OCI-LY7 (cell line): Measurements from ENCODE around the gene CNTNAP1. TPM values are rescaled to one million over a fixed set of nuclear protein-coding genes. Genes with fewer than 3 reads are reported as not detected.

ENCODE experiments used
- BruUV-seq: library from RNA; stranded (reverse); fragments of 400-500 nt; replicated peaks from 2 replicates; lab custom pipeline; 2021; lab: Mats Ljungman, UMichigan
- CTCF ChIA-PET: fragments of 300-600 bp; sonication (Branson Sonifier 250); formaldehyde crosslinking; loops from one replicate; lab custom pipeline; 2022; ENCODE audit warnings: antibody characterized with exemption; ENCODE audit not compliant: unreplicated experiment; lab: Charles Lee
- POLR2A ChIA-PET: fragments of 300-600 bp; sonication (Branson Sonifier 250); formaldehyde crosslinking; loops from one replicate; lab custom pipeline; 2022; ENCODE audit warnings: antibody characterized with exemption; lab: Charles Lee
- DNase-seq: peaks from one replicate; pipeline ENCODE4 v3.0.0-alpha.2; 2015; ENCODE audit warnings: low spot score
- H2AFZ ChIP-seq: fragments of 200-600 bp; sonication (generic), shearing (Covaris generic); 2 replicates; pipeline ENCODE4 v1.6.1; 2014; ENCODE audit warnings: mild to moderate bottlenecking, antibody characterized with exemption, low read length, moderate library complexity
- H3K27ac ChIP-seq: fragments of 200-600 bp; sonication (generic); 2 replicates; pipeline ENCODE4 v1.5.1; 2014; ENCODE audit warnings: mixed run types, low read depth, mild to moderate bottlenecking, moderate library complexity, low read length, inconsistent platforms; ENCODE audit not compliant: poor library complexity, severe bottlenecking
- H3K36me3 ChIP-seq: fragments of 200-600 bp; sonication (generic); 2 replicates; pipeline ENCODE4 v1.6.1; 2014; ENCODE audit warnings: mild to moderate bottlenecking, antibody characterized with exemption, low read length, moderate library complexity, mixed read lengths; ENCODE audit not compliant: insufficient read depth
- H3K4me1 ChIP-seq: fragments of 200-600 bp; sonication (generic); 2 replicates; pipeline ENCODE4 v1.5.1; 2014; ENCODE audit warnings: mild to moderate bottlenecking, low read length; ENCODE audit not compliant: insufficient read depth, poor library complexity, severe bottlenecking
- H3K4me2 ChIP-seq: fragments of 200-600 bp; sonication (generic); 2 replicates; pipeline ENCODE4 v1.6.1; 2014; ENCODE audit warnings: mild to moderate bottlenecking, low read length
- H3K4me3 ChIP-seq: fragments of 200-600 bp; sonication (generic); 2 replicates; pipeline ENCODE4 v1.5.1; 2014; ENCODE audit warnings: mild to moderate bottlenecking, low read depth, low read length; ENCODE audit not compliant: poor library complexity, severe bottlenecking
- H3K79me2 ChIP-seq: fragments of 200-600 bp; sonication (generic); 2 replicates; pipeline ENCODE4 v1.6.1; 2016; ENCODE audit warnings: low read depth, mild to moderate bottlenecking, low read length, moderate library complexity, mixed read lengths; ENCODE audit not compliant: insufficient read depth
- H3K9me2 ChIP-seq: fragments of 200-600 bp; sonication (generic); 2 replicates; pipeline ENCODE4 v1.6.1; 2016; ENCODE audit warnings: mild to moderate bottlenecking, low read length, mixed read lengths; ENCODE audit not compliant: insufficient read depth
- H3K9me3 ChIP-seq: fragments of 200-600 bp; sonication (generic); 2 replicates; pipeline ENCODE4 v1.6.1; 2014; ENCODE audit warnings: mild to moderate bottlenecking, mixed run types, low read length, mixed read lengths
- H4K20me1 ChIP-seq: fragments of 200-600 bp; sonication (generic); 2 replicates; pipeline ENCODE4 v1.6.1; 2014; ENCODE audit warnings: mild to moderate bottlenecking, antibody characterized with exemption, low read length, moderate library complexity, mixed read lengths; ENCODE audit not compliant: insufficient read depth
- EZH2phosphoT487 ChIP-seq: fragments of 200-600 bp; sonication (generic); IDR thresholded peaks from 2 replicates; pipeline ENCODE4 v1.6.1; 2018; ENCODE audit warnings: low read depth, borderline replicate concordance, mild to moderate bottlenecking, mixed run types, antibody characterized with exemption, low read length, moderate library complexity, mixed read lengths
- intact Hi-C: fragments of 100-400 bp; cut with micrococcal nuclease; formaldehyde crosslinking; loops from one replicate; pipeline ENCODE4 v1.10.0; 2022; ENCODE audit not compliant: unreplicated experiment
- total RNA-seq, 2 experiments: library from RNA; depleted of rRNA in 1 of 2; stranded (reverse); fragments of >200 nt in 1 of 2; shearing (Covaris generic) in 1 of 2; gene quantifications; 2 replicates each; pipeline ENCODE4 v1.2.3, GENCODE V29; 2014 to 2022
- TF ChIP-seq, protein P1 (sequence below): fragments of 200-600 bp; sonication (generic); conservative IDR thresholded peaks from 2 replicates; pipeline ENCODE4 v1.5.1; 2014; ENCODE audit warnings: mild to moderate bottlenecking, antibody characterized with exemption, low read length, moderate library complexity, mixed read lengths

The CNTNAP1 gene
- total RNA-seq, 2 experiments from 2014 or later = 1.0 to 6.8 TPM

DNA sequence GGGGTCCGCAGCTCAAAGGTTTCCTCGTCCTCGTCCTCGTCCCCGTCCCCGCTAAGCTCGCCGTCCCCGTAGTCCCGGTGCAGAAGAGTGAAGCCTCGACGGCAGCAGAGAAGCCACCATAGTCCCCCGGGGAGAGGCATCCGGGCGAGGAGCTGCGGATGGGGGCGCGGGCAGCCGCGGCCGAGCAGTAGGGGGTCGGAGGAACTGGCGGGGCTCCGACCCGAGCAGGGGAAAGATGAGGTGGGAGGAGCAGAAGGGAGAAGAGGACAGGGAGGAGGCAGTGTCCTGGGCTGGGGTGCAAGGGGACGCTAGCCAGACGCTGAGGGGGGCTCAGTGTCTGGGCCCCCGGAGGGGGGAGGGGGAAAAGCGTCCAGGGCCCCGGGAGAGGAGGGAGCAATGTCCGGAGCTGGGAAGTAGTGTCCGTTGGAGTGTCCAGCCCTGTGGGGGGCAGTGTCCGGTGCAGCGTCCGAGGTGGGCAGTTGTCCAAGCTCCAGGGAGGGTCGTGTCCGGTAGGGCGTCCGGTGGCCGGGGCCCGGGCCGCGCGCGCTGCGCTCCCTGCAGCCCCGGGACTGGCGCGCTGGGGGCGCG is 5.8 kb upstream of the CNTNAP1 start, which contains the start of gene PLEKHH3:
PLEKHH3 (minus strand) TSS at position 571 of the 588 bp plus-strand sequence; CDS start at position 140, 431 bp downstream.
- H3K36me3 ChIP-seq = no peaks in the 10 kb centered on the region; the same call in 1 of the 2 replicates
- no peaks in the 10 kb centered on the region for H3K9me2 ChIP-seq
- H4K20me1 ChIP-seq = no peaks in the 10 kb centered on the region
- H3K79me2 ChIP-seq = no peaks in the 10 kb centered on the region
- ChIA-PET POLR2A (interaction anchor here (0.7 to 2.5 kb wide), 7 partner anchors 17 to 113 kb away, joined by 3 to 9 read pairs (median 7); partner anchors contain the start of genes PSMC3IP and TUBG2), CTCF (interaction anchor here (0.5 to 2.3 kb wide), 2 partner anchors 49 to 98 kb away, joined by 3 to 8 read pairs; no protein-coding TSS in a partner anchor)
- H3K4me1 ChIP-seq = peaks cover 61% of the 10 kb centered on the region
- TF ChIP-seq EZH2phosphoT487 = no peak
- TF ChIP-seq, protein P1, sequence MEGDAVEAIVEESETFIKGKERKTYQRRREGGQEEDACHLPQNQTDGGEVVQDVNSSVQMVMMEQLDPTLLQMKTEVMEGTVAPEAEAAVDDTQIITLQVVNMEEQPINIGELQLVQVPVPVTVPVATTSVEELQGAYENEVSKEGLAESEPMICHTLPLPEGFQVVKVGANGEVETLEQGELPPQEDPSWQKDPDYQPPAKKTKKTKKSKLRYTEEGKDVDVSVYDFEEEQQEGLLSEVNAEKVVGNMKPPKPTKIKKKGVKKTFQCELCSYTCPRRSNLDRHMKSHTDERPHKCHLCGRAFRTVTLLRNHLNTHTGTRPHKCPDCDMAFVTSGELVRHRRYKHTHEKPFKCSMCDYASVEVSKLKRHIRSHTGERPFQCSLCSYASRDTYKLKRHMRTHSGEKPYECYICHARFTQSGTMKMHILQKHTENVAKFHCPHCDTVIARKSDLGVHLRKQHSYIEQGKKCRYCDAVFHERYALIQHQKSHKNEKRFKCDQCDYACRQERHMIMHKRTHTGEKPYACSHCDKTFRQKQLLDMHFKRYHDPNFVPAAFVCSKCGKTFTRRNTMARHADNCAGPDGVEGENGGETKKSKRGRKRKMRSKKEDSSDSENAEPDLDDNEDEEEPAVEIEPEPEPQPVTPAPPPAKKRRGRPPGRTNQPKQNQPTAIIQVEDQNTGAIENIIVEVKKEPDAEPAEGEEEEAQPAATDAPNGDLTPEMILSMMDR = no peak
- peak; percentile 59 for DNase-seq
- H3K4me3 ChIP-seq = peak within 1 kb of the TSS; percentile 82
- no TSS peak for BruUV-seq
- H3K27ac ChIP-seq = peak within 1 kb of the TSS; percentile 68
- intact Hi-C loops = no loop called here
- H3K4me2 ChIP-seq = peak within 1 kb of the TSS; percentile 97
- peak within 1 kb of the TSS; percentile 45; the same call in 1 of the 2 replicates for H2AFZ ChIP-seq
- no peaks in the 10 kb centered on the region for H3K9me3 ChIP-seq

- H3K27ac ChIP-seq = peak overlapping the region; percentile 68
- H3K9me3 ChIP-seq = no peaks in the 10 kb centered on the region
- no peak for TF ChIP-seq EZH2phosphoT487
- TF ChIP-seq, protein P1 = no peak
- H3K4me1 ChIP-seq = peaks cover 69% of the 10 kb centered on the region
- peak; percentile 100 for DNase-seq
- peak overlapping the region; percentile 45; the same call in 1 of the 2 replicates for H2AFZ ChIP-seq
- intact Hi-C loops = no loop called here
- POLR2A ChIA-PET = interaction anchor here (0.7 to 2.5 kb wide), 6 partner anchors 18 to 112 kb away, joined by 3 to 9 read pairs (median 8); partner anchors contain the start of genes PSMC3IP and TUBG2
- H3K4me3 ChIP-seq = peak overlapping the region; percentile 82
- CTCF ChIA-PET = interaction anchor here (0.5 to 2.3 kb wide), 5 partner anchors 50 to 321 kb away, joined by 3 to 8 read pairs (median 4); partner anchors contain the start of gene RPL27
- H3K9me2 ChIP-seq = no peaks in the 10 kb centered on the region
- no peaks in the 10 kb centered on the region; the same call in 1 of the 2 replicates for H3K36me3 ChIP-seq
- peak overlapping the region; percentile 97 for H3K4me2 ChIP-seq
- no peaks in the 10 kb centered on the region for H3K79me2 ChIP-seq
- H4K20me1 ChIP-seq = no peaks in the 10 kb centered on the region
- BruUV-seq = no TSS peak
Measured at GRCh38 chr17:42677012-42677857, 5.1 kb upstream of the CNTNAP1 start.
